GM18498 (cell line): ENCODE data around the gene KYNU.
"Not testable (repeated sequence)": the region's sequence is repeated elsewhere in the genome, so short reads cannot be mapped to it uniquely, and the experiment has no call there.

Experiments used
- ATAC-seq: cut with Tn5 transposase; IDR thresholded peaks from one replicate; pipeline ENCODE4 v1.9.1; 2021; ENCODE audit warnings: mild to moderate bottlenecking, moderate library complexity; ENCODE audit not compliant: unreplicated experiment

Gene KYNU

GRCh38 chr2:142914507-142915313 is 37.2 kb downstream of the KYNU start:
- peak; percentile 100 for ATAC-seq

GRCh38 chr2:142915502-142915901 is 38.0 kb downstream of the KYNU start:
- ATAC-seq, result peak; percentile 6

GRCh38 chr2:142918624-142919023 is 41.2 kb downstream of the KYNU start:
- ATAC-seq, result no peak

GRCh38 chr2:142920571-142920970 is 43.1 kb downstream of the KYNU start:
- no peak for ATAC-seq

GRCh38 chr2:142926445-142926844 is 49.0 kb downstream of the KYNU start:
- ATAC-seq, result no peak

GRCh38 chr2:142930835-142931398 is 53.5 kb downstream of the KYNU start:
- ATAC-seq, result no peak

GRCh38 chr2:142933916-142934315 is 56.5 kb downstream of the KYNU start:
- no peak for ATAC-seq

- no peak for ATAC-seq
Measured at GRCh38 chr2:142935563-142936089, 58.2 kb downstream of the KYNU start.

- no peak for ATAC-seq
Measured at GRCh38 chr2:142936629-142937028, 59.2 kb downstream of the KYNU start.

- no peak for ATAC-seq
Measured at GRCh38 chr2:142937347-142937746, 59.9 kb downstream of the KYNU start.

- ATAC-seq, result no peak
Measured at GRCh38 chr2:142938240-142938639, 60.8 kb downstream of the KYNU start.

- no peak for ATAC-seq
Measured at GRCh38 chr2:142940606-142941223, 63.3 kb downstream of the KYNU start.

GRCh38 chr2:142942690-142943089 is 65.2 kb downstream of the KYNU start:
- no peak for ATAC-seq

GRCh38 chr2:142944264-142944663 is 66.8 kb downstream of the KYNU start:
- ATAC-seq, result no peak

- no peak for ATAC-seq
Measured at GRCh38 chr2:142944721-142945120, 67.3 kb downstream of the KYNU start.

GRCh38 chr2:142946941-142947340 is 69.5 kb downstream of the KYNU start:
- no peak for ATAC-seq

- ATAC-seq, result not testable (repeated sequence)
Measured at GRCh38 chr2:142948723-142949122, 71.3 kb downstream of the KYNU start.

- ATAC-seq, result not testable (repeated sequence)
Measured at GRCh38 chr2:142950323-142950722, 72.9 kb downstream of the KYNU start.

GRCh38 chr2:142951190-142952007 is 73.9 kb downstream of the KYNU start:
- ATAC-seq, result no peak

GRCh38 chr2:142952018-142952417 is 74.6 kb downstream of the KYNU start:
- ATAC-seq, result no peak
